DMS53 (cell line): ENCODE data around the gene TSHR.

Experiments
- DNase-seq: peaks from one replicate; lab custom pipeline; 2025; lab: John Stamatoyannopoulos, UW

The TSHR gene

DNA sequence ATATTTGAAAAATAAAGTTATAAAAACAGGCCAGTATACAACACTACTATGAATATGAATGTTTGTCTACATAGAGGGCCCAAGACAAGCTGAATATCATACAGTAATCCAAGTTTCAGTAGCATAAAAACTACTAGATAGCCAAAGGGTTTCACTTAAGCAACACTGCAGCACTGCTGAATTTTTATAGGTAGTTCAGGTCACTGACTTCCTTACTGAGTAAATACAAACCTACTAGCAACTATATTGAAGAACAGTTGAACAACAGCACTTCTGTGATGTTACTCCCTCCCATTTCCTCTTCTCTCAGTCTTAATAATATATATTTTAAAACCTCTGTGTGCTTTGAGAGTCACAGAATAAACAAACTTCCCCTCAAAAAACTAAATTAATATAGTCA is 222.6 kb downstream of the TSHR start:
- no peak for DNase-seq

DNA sequence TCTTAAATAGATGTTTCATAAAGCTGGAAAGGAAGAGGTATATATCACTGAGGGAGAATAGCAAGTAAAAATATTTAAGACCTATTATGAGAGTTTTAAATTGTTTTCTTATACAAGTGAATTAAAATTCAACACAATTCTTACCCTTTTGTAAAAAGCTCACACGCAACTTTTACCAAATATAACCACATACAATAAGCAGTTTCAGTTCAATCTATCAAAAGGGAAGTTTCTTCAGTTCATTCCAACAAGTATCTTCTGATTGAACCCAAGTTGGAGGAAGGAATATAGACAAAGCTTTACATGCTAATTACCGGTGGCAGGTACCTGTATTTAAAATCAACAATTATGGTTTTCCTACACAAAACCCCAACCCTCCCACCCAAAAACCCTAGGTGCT is 224.2 kb downstream of the TSHR start:
- no peak for DNase-seq

DNA sequence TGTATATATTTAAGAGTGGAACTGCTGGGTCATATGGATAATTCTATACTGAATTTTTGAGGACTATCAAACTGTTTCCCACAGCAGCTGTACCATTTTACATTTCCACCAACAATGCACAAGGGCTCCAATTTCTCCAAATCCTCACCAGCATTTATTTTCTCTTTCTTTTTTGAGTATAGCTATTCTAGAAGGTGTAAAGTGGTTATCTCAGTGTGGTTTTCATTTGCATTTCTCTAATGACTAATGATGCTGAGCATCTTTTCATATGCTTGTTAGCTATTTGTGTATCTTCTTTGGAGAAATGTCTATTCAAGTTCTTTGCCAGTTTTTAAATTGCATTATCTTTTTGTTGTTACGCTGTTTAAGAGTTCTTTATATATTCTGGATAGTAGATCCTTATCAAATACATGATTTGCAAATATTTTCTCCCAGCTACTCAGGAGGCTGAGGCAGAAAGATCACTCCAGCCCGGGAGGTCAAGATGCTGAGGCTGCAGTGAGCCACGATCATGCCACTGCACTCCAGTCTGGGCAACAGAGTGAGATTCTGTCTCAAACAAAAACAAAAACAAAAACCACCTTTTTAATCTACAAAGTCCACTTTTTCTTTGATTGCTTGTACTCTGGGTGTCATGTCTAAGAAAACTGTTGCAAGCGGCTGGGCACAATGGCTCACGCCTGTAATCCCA is 232.6 kb downstream of the TSHR start:
- no peak for DNase-seq

DNA sequence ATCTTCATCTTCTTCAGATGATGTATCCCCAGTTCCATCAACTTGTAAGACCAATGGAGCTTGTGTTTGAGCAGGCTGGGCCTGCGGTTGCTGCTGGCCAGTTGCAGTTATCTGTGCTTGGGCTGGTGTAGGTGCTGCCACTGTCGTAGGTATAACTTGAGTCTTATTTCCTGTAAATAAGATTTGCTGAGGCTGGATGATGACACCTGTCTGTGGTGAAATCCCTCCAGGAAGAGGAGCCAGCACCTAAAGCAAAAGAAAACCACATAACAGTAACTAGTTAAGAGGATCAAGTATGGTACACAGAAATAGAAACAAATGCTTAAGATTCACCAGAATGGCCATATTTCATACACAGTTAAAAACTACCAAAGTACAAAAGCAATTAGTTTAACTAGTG is 237.2 kb downstream of the TSHR start:
- DNase-seq = no peak

DNA sequence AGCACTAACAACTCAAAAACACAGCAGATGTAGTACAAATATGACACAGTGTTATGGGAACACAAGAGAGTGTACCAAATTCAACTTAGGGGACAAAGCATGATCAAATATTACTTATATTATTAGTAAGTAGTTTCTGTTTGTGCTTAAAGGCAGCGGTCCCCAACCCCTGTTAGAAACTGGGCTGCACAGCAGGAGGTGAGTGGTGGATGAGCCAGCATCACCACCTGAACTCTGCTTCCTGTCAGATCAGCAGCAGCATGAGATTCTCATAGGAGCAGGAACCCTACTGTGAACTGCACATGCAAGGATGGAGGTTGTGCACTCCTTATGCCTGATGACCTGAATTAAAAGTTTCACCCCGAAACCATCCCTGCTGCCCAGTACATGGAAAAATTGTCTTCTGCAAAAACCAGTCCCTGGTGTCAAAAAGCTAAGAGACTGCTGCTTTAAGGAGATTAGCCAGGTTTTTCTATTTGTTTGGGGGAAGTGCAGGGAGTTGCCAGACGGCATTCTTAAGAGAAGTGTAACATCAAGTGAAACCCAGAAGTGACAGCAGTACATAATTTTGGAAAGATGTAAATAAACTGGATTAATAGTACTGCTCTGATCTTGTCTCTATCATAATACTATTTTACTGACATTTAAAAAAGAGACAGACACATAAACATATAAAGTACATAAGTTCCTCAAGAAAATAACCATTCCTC is 238.7 kb downstream of the TSHR start:
- no peak for DNase-seq
